Vagina (tissue), 2 donors: Measurements from ENCODE around the gene ERVMER34-1.

Experiments used
- POLR2A ChIP-seq, 2 donors: fragments of 450-650 bp; IDR thresholded peaks; one replicate each; pipeline ENCODE4 v1.6.1; 2017; ENCODE audit warnings: antibody characterized with exemption in 2 of 2, mild to moderate bottlenecking in 2 of 2, moderate library complexity in 2 of 2
- POLR2AphosphoS5 ChIP-seq, 2 donors: sonication (generic); formaldehyde crosslinking; IDR thresholded peaks; one replicate each; pipeline ENCODE4 v1.9.0; 2017; ENCODE audit warnings: antibody characterized with exemption in 2 of 2, mild to moderate bottlenecking in 2 of 2, low read depth in 1 of 2; ENCODE audit not compliant: insufficient read depth in 1 of 2
- TF ChIP-seq, protein P1 (sequence below), 3 experiments: fragments of 450-650 bp in 2 of 3; fragments of 200-600 bp in 1 of 3; sonication (generic) in 1 of 3; IDR thresholded peaks; one replicate each; pipeline ENCODE4 v1.5.1; 2017 to 2019; ENCODE audit warnings: antibody characterized with exemption in 3 of 3, mild to moderate bottlenecking in 2 of 3, moderate library complexity in 2 of 3

DNA sequence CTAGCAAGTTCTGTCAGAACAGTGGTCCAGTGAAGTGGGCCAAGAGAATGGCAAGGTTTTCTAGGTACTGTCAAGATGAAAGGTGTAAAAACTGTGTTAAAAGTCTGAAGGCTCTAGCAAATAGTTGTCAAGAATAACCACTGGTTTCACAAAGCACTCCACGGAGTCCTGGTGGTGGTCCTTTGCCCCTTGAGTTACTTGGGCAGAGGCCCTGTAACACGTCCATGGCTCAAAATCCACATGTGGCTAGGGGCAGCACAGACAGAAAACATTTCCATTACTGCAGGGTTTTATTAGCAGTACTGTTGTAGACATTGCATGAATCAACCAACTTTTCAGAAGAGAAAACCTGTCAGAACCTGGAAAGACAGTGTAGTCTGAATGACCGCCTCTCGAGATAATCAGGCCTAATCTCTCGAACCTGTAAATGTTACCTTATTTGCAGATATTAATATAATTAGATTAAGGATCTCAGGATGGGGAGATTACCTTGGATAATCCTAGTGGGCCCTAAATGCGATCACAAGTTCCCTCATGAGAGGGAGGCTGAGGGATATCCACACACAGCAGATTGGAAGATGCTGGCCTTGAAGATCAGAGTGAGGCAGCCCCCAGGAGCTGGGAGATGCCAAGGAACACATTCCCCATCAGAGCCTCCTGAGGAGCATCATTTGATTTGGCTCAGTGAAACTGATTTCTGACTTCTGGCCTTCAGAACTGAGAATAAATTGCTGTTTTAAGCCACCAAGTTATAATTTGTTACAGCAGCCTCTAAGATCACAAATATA, 34.7 kb downstream of the ERVMER34-1 start:
- TF ChIP-seq POLR2A (IDR thresholded peaks at IDR 0.05) (no peak), POLR2AphosphoS5 (IDR thresholded peaks at IDR 0.05; ENCODE audit: insufficient read depth in 1 of 2, low read depth in 1 of 2) (no peak)
- TF ChIP-seq, protein P1, sequence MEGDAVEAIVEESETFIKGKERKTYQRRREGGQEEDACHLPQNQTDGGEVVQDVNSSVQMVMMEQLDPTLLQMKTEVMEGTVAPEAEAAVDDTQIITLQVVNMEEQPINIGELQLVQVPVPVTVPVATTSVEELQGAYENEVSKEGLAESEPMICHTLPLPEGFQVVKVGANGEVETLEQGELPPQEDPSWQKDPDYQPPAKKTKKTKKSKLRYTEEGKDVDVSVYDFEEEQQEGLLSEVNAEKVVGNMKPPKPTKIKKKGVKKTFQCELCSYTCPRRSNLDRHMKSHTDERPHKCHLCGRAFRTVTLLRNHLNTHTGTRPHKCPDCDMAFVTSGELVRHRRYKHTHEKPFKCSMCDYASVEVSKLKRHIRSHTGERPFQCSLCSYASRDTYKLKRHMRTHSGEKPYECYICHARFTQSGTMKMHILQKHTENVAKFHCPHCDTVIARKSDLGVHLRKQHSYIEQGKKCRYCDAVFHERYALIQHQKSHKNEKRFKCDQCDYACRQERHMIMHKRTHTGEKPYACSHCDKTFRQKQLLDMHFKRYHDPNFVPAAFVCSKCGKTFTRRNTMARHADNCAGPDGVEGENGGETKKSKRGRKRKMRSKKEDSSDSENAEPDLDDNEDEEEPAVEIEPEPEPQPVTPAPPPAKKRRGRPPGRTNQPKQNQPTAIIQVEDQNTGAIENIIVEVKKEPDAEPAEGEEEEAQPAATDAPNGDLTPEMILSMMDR (IDR thresholded peaks at IDR 0.05) = no peak
